ENCODE results near the gene COBL.

The COBL gene

DNA sequence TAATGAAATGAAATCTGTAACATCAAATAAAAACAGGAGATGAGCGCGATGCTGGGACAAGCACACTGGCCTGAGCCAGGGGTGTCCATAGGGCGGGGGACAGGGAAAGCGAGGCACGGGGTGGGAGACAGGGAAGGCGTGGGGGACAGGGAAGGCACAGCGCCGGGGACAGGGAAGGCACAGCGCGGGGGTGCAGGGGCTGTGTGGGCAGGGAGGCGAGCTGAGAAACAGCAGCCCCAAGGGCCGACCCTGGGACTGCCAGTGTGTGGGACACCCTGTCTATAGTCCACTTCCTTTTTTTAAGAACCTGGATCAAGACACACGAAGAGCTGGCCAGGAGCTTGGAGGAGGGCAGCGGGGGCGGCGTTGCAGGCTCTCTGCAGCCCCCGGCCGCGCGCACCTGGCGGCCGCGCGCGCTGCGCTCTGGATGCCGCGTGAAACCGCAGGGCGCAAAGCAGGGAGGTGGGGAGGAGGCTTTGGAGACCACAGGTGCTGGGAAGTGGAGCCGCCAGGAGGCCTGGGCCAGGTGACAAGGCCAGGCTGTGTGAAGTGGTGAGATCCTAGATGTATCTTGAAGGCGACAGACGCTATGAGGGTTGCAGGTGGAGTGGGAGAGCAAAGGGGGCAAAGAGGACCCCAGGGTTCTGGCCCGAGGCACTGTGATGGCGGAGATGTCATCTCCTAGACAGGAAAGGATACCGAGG, 157.7 kb downstream of the COBL start:
- no peak for FAIRE-seq
- DNase-seq (ENCODE audit: insufficient read length): no peak
- no peak for TF ChIP-seq POLR2AphosphoS5 (IDR thresholded peaks at IDR 0.05; ENCODE audit: low read depth, low read length)
- TF ChIP-seq POLR2A (IDR thresholded peaks at IDR 0.05; ENCODE audit: low read depth, low read length): no peak

DNA sequence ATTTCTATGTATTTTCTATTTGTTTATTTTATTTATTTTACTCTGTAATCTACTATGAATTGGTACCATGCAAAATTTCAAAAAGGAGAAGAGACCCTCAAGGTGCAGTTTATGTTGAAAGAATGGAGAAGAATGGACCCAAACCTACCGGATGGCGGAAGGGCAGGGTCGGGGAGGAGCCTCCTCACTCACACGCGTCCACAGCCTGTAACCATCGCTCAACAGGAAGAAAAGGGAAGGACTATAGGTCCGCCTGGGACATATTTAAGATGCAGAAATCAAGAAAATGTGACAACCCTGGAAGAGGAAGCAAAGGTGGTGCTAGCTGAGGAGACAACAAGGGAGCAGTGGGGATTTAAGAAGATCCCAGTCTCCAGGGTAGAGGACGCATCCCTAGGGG, 158.4 kb downstream of the COBL start:
- FAIRE-seq: no peak
- DNase-seq (ENCODE audit: insufficient read length): no peak
- TF ChIP-seq TAF1 (IDR thresholded peaks at IDR 0.05; ENCODE audit: borderline replicate concordance, low read depth, low read length): no peak
- no peak for TF ChIP-seq POLR2AphosphoS5 (IDR thresholded peaks at IDR 0.05; ENCODE audit: low read depth, low read length)
- TF ChIP-seq POLR2A (IDR thresholded peaks at IDR 0.05; ENCODE audit: low read depth, low read length): no peak

DNA sequence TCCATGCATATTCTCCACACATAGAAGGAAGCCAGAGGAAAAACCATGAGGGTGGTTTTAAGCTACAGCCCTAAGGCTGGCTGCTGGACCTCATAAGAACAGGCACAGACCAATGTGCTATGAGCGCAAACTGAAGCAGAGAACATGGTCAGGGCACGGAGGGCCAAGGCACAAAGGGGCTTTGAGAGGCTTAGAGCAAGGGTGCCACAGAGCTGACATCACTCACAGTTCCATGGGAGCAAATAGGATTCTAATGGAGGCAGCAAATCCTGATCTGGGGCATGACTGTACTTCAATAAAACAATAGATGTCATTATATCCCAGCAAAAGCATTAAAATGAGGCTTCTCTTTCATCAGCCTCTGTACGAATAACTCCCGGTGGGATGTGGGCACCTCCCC, 162.4 kb downstream of the COBL start:
- no peak for TF ChIP-seq TAF1 (IDR thresholded peaks at IDR 0.05; ENCODE audit: borderline replicate concordance, low read depth, low read length)

DNA sequence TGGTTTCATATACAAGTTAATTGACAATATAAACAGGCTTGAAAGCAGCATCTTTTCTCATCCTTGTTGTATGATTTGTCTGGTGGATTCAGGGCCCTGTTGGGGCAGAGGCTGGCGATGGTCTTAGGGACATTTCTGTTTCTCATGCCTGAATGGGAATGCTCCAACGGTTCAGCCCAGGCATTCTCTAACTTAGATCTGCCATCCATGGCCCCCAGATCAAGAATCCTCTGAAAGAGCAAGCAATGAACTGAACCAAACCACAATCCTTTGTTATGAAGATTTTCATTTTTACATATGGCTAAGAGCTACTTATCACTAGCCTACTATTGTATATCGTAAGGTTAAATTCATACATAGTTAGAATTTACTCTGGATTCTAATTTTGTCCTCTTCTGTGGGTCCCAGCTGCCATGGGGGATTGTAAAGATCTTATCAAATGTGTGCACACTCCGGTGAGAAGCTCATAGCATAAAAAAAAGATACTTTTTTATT, 163.9 kb downstream of the COBL start:
- DNase-seq (ENCODE audit: insufficient read length): no peak
- no peak for FAIRE-seq
- TF ChIP-seq TAF1 (IDR thresholded peaks at IDR 0.05; ENCODE audit: borderline replicate concordance, low read depth, low read length) (no peak), POLR2AphosphoS5 (IDR thresholded peaks at IDR 0.05; ENCODE audit: low read depth, low read length) (no peak), POLR2A (IDR thresholded peaks at IDR 0.05; ENCODE audit: low read depth, low read length) (no peak)

More for the DNA sequence above, 162.4 kb downstream of the COBL start:
- FAIRE-seq: no peak
- DNase-seq (ENCODE audit: insufficient read length): no peak

DNA sequence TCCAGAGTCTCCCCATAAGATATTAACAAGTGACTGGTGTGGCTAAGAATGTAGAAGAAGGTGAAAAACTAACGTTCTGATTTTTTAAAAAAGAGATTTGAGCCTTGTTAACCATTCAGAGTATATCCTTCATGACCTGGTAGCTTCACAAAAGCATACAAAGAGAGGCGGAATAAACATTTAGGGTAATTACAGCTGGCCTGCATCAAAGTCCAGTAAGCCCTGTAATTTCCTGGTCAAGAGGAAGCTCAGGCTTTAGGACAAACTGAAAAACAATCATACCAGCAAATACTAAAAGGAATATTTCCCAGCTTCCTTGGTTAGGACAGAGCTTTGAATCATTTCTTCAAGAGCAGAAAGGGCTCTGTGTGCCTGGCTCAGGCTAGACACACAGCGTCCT, 165.2 kb downstream of the COBL start:
- DNase-seq (ENCODE audit: insufficient read length): no peak
- no peak for FAIRE-seq
- TF ChIP-seq POLR2AphosphoS5 (IDR thresholded peaks at IDR 0.05; ENCODE audit: low read depth, low read length) (no peak), POLR2A (IDR thresholded peaks at IDR 0.05; ENCODE audit: low read depth, low read length) (no peak), TAF1 (IDR thresholded peaks at IDR 0.05; ENCODE audit: borderline replicate concordance, low read depth, low read length) (no peak)

DNA sequence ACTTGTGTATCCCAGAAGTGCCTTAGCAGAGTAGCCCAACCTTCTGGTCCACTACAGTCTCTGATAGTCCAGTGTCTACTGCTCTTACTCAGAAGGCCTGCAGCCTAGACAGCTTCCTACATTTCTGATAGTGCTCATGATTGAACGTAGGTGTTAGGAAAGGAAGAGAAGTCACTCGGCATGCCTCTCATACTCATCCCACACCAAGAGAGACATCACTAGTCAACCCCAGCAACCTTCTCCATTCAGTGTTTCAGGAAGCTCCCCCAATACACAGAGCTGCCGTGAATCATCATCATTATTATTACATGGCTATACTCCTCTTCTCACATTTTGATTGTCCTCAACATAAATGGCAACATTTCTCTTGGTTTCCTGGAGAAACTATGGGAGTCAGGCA, 166.4 kb downstream of the COBL start:
- no peak for DNase-seq (ENCODE audit: insufficient read length)
- TF ChIP-seq POLR2A (IDR thresholded peaks at IDR 0.05; ENCODE audit: low read depth, low read length) (no peak), POLR2AphosphoS5 (IDR thresholded peaks at IDR 0.05; ENCODE audit: low read depth, low read length) (no peak), TAF1 (IDR thresholded peaks at IDR 0.05; ENCODE audit: borderline replicate concordance, low read depth, low read length) (no peak)
- FAIRE-seq: no peak

DNA sequence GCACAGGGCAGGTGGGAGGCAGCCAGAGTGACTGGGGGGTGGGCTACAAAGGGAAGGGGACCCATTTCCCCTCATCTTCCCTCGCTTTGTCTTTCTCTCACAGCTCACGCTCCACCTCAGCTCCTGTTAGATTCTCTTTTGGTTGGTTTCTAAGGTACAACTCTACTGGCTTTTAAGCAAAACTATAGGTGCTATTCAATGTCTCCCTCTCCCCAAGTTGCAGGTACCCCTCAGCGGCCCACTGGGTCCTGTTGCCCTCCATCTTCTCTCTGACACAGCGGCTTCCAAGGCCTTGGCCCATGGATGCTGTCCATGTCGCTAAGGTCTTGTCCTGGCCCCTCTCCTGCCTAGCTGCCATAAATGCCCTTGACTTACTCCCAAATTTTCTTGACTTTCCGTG, 168.4 kb downstream of the COBL start:
- FAIRE-seq (no peak), DNase-seq (ENCODE audit: insufficient read length) (no peak)
- no peak for TF ChIP-seq POLR2A (IDR thresholded peaks at IDR 0.05; ENCODE audit: low read depth, low read length)
- TF ChIP-seq TAF1 (IDR thresholded peaks at IDR 0.05; ENCODE audit: borderline replicate concordance, low read depth, low read length): no peak
- TF ChIP-seq POLR2AphosphoS5 (IDR thresholded peaks at IDR 0.05; ENCODE audit: low read depth, low read length): no peak

DNA sequence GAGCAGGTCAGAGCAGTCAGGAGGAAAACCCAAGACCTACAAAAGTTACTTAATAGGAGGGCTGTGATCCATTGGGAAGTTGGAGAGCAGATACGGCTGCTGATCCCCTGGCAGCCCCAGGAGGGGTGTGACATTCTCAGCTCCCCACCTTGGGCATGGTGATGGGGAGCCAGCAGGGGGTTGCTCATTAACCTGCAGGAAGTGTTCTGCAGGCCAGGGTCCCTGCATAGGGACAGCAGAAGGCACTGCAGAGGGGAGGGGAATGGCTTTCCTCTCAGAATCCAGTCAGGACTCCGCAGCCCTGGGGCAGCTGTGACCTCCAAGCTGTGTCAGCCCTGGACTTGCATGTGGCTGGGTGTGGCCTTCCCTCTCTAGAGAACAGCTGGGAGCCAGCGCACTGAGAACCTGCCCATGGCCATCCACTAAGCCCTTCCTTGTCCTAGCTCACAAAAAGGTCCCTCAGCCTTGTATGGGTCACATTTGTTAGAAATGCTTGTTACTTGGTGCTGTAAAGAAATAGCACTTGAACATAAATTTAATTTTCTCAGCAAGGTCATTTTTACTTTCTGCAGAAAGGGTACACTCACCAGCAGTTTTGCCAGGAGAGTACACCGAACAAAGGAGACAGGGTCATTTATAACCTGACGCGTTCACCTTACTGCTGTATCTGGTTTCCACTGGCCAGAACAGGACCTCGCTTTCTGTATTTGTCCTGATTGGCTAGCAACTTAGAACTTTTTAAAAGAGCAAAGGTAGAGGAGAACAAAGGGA, 169.6 kb downstream of the COBL start:
- TF ChIP-seq TAF1 (IDR thresholded peaks at IDR 0.05; ENCODE audit: borderline replicate concordance, low read depth, low read length): no peak
- no peak for TF ChIP-seq POLR2AphosphoS5 (IDR thresholded peaks at IDR 0.05; ENCODE audit: low read depth, low read length)
- TF ChIP-seq POLR2A (IDR thresholded peaks at IDR 0.05; ENCODE audit: low read depth, low read length): no peak
- no peak for FAIRE-seq

DNA sequence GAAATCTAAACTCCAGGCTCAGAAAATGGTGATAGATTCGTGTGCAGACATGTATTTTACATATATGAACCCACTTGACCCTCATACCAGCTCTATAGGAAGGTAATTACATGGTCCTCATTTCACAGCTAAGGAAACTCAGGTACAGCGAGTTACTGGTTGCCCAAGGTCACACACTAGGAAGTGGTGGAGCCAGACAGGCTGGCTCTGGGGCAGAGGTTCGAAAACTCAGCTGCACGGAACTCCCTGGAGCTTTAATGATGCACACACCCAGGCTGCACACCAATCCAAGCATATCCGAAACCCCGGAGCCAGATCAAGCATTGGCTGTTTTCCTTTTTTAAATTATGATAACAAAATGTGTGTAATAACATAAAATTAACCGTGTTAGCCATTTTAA, 172.4 kb downstream of the COBL start:
- DNase-seq (ENCODE audit: insufficient read length): no peak
- FAIRE-seq: no peak
- TF ChIP-seq TAF1 (IDR thresholded peaks at IDR 0.05; ENCODE audit: borderline replicate concordance, low read depth, low read length): no peak
- no peak for TF ChIP-seq POLR2A (IDR thresholded peaks at IDR 0.05; ENCODE audit: low read depth, low read length)
- TF ChIP-seq POLR2AphosphoS5 (IDR thresholded peaks at IDR 0.05; ENCODE audit: low read depth, low read length): no peak

More for the DNA sequence above, 169.6 kb downstream of the COBL start:
- DNase-seq (ENCODE audit: insufficient read length): no peak

DNA sequence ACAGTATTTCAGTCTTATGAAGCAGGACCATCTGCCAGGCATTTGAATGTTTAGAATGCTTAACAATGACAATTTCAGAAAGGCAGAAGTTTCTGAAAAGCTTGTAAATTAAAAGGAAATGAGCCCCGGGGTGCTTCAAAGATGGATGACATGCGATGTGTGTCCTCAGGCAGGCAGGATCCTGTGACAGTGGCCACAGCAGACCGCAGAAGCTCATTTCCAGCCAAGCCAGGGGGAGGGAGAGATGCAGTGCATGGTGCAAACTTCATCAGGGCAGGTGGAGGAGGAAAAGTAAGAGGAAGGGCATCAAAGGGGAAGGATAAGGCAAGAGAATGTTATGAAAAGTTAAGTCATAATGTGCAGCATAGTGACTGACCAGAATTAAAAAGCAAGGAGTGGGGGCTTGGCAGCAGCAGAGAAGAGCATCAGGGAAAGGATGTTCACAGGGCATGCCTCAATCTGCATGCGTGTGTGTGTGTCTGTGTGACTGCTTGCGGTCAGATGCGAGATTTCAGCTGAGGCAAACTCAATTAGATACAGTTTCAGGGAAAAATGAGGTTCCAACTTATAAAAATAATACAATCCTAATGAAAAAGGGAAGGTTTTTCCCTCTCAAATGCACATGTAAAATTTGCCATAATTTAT, 173.7 kb downstream of the COBL start:
- no peak for TF ChIP-seq TAF1 (IDR thresholded peaks at IDR 0.05; ENCODE audit: borderline replicate concordance, low read depth, low read length)
- no peak for TF ChIP-seq POLR2AphosphoS5 (IDR thresholded peaks at IDR 0.05; ENCODE audit: low read depth, low read length)
- TF ChIP-seq POLR2A (IDR thresholded peaks at IDR 0.05; ENCODE audit: low read depth, low read length): no peak
- DNase-seq (ENCODE audit: insufficient read length) (no peak), FAIRE-seq (no peak)

DNA sequence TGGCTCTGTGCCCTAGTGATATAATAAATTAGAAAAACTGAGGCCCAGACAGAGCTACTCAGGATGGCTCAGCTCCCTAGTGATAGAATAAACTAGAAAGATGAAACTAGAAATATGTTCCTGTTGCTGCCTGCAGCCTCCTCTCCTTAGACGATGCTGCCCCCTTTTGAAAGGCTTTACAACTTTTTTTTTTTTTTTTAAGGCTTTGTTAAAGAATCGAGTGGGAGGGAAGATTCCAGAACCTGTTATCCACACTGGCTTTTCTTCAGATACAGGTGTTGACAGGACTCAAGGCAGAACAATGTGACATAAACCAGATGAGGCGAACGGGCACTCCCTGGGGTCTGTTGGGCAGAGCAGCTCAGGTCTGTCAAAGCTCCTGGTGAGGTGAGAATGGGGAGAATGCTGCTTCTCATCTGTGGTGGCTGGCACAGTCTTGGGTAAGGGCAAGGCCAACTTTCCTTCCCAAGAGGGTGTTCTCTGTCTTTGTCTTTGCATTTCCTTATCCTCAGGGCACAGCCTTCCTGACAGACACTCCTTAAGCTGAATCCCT, 175.1 kb downstream of the COBL start:
- no peak for DNase-seq (ENCODE audit: insufficient read length)
- TF ChIP-seq TAF1 (IDR thresholded peaks at IDR 0.05; ENCODE audit: borderline replicate concordance, low read depth, low read length) (no peak), POLR2AphosphoS5 (IDR thresholded peaks at IDR 0.05; ENCODE audit: low read depth, low read length) (no peak), POLR2A (IDR thresholded peaks at IDR 0.05; ENCODE audit: low read depth, low read length) (no peak)
- FAIRE-seq: no peak

Measured in GM12892 (cell line).